OCI-M2 (cell line): Measurements from ENCODE around the gene SUV39H1.
"Not testable (repeated sequence)": the region's sequence is repeated elsewhere in the genome, so short reads cannot be mapped to it uniquely, and the experiment has no call there.

Source experiments
- DNase-seq: peaks from one replicate; lab custom pipeline; 2025; ENCODE audit not compliant: unreplicated experiment; lab: John Stamatoyannopoulos, UW

The SUV39H1 gene

GRCh38 chrX:48696301-48696908 lies at the start of gene SUV39H1:
TSS of gene SUV39H1 (plus strand) at chrX:48696734. CDS start at chrX:48696785, 51 bp downstream.
- DNase-seq: peak; percentile 30

GRCh38 chrX:48648336-48648751 lies 48.2 kb upstream of the SUV39H1 start:
- no peak for DNase-seq

- DNase-seq: no peak
Measured at GRCh38 chrX:48649102-48649501, 47.4 kb upstream of the SUV39H1 start.

GRCh38 chrX:48652055-48652579 lies 44.4 kb upstream of the SUV39H1 start:
- DNase-seq: not testable (repeated sequence)

- not testable (repeated sequence) for DNase-seq
Measured at GRCh38 chrX:48654746-48655145, 41.8 kb upstream of the SUV39H1 start.

- not testable (repeated sequence) for DNase-seq
Measured at GRCh38 chrX:48659686-48660085, 36.8 kb upstream of the SUV39H1 start.

- no peak for DNase-seq
Measured at GRCh38 chrX:48663241-48663640, 33.3 kb upstream of the SUV39H1 start.

GRCh38 chrX:48664156-48664555 lies 32.4 kb upstream of the SUV39H1 start:
- no peak for DNase-seq

GRCh38 chrX:48665991-48666390 lies 30.5 kb upstream of the SUV39H1 start:
- no peak for DNase-seq

- DNase-seq: no peak
Measured at GRCh38 chrX:48666649-48667048, 29.9 kb upstream of the SUV39H1 start.

- no peak for DNase-seq
Measured at GRCh38 chrX:48667509-48667908, 29.0 kb upstream of the SUV39H1 start.

- DNase-seq: not testable (repeated sequence)
Measured at GRCh38 chrX:48668187-48668586, 28.3 kb upstream of the SUV39H1 start.

GRCh38 chrX:48676106-48676892 lies 20.2 kb upstream of the SUV39H1 start:
- peak; percentile 50 for DNase-seq

GRCh38 chrX:48676893-48677270 lies 19.7 kb upstream of the SUV39H1 start:
- no peak for DNase-seq

- no peak for DNase-seq
Measured at GRCh38 chrX:48677516-48677915, 19.0 kb upstream of the SUV39H1 start.

- DNase-seq: not testable (repeated sequence)
Measured at GRCh38 chrX:48680467-48680866, 16.1 kb upstream of the SUV39H1 start.

GRCh38 chrX:48680925-48681324 lies 15.6 kb upstream of the SUV39H1 start:
- DNase-seq: not testable (repeated sequence)

GRCh38 chrX:48681539-48682183 lies 14.9 kb upstream of the SUV39H1 start:
- no peak for DNase-seq

- DNase-seq: not testable (repeated sequence)
Measured at GRCh38 chrX:48682795-48683194, 13.7 kb upstream of the SUV39H1 start.

GRCh38 chrX:48683411-48683982 lies 13.0 kb upstream of the SUV39H1 start, which contains the start of gene WAS:
TSS of gene WAS (plus strand) at chrX:48683799. CDS start at chrX:48683854, 55 bp downstream.
- DNase-seq: no peak

GRCh38 chrX:48684134-48684533 lies 12.4 kb upstream of the SUV39H1 start:
- DNase-seq: no peak
